ENCODE results near the gene LSM4.

LSM4 gene

GRCh38 chr19:18300930-18301717, 21.8 kb downstream of the LSM4 start:
- DNase-seq (ENCODE audit: low spot score in 2 of 2), result no peak
- H3K4me1 ChIP-seq, result peaks cover 11% of the 10 kb centered on the region
- no peaks in the 10 kb centered on the region for H3K9me3 ChIP-seq
- H3K27me3 ChIP-seq (ENCODE audit: low read depth), result no peaks in the 10 kb centered on the region
- H3K4me3 ChIP-seq, result no peak overlapping the region
- in situ Hi-C loops (cut with MboI; ENCODE audit: low sequenced_read_pairs), result no loop called here
- H3K36me3 ChIP-seq (replicated peaks), result no peaks in the 10 kb centered on the region

- peaks cover 3% of the 10 kb centered on the region for H3K4me1 ChIP-seq
- no peaks in the 10 kb centered on the region for H3K9me3 ChIP-seq
- no peak for DNase-seq (ENCODE audit: low spot score in 2 of 2)
- H3K27me3 ChIP-seq (ENCODE audit: low read depth), result no peaks in the 10 kb centered on the region
- no peak overlapping the region for H3K4me3 ChIP-seq
- in situ Hi-C loops (cut with MboI; ENCODE audit: low sequenced_read_pairs), result no loop called here
- no peaks in the 10 kb centered on the region for H3K36me3 ChIP-seq (replicated peaks)
Measured at GRCh38 chr19:18299654-18300053, 23.2 kb downstream of the LSM4 start.

DNA sequence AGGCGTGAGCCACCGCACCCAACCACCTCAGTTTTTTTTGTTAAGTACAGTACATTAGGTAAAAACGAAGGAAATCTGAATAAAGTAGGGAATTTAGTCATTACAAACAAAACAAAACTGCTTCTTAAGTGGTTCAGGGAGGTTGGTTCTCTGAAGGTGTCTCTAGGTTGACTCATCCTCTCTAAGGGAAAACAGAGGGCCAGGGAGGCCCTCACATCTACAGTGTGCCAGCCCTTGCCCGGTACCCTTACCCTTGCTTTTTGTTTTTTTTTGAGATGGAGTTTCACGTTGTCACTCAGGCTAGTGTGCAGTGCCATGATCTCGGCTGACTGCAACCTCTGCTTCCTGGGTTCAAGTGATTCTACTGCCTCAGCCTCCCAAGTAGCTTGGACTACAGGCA, 24.3 kb downstream of the LSM4 start:
- Histone ChIP-seq H3K36me3 (replicated peaks) (no peaks in the 10 kb centered on the region), H3K27me3 (ENCODE audit: low read depth) (no peaks in the 10 kb centered on the region), H3K4me1 (peaks cover 2% of the 10 kb centered on the region), H3K4me3 (no peak overlapping the region), H3K9me3 (no peaks in the 10 kb centered on the region)
- in situ Hi-C loops (cut with MboI; ENCODE audit: low sequenced_read_pairs), result no loop called here
- DNase-seq (ENCODE audit: low spot score in 2 of 2), result no peak

GRCh38 chr19:18297308-18297707, 25.6 kb downstream of the LSM4 start:
- no peaks in the 10 kb centered on the region for H3K9me3 ChIP-seq
- no peaks in the 10 kb centered on the region for H3K27me3 ChIP-seq (ENCODE audit: low read depth)
- no peak overlapping the region for H3K4me3 ChIP-seq
- in situ Hi-C loops (cut with MboI; ENCODE audit: low sequenced_read_pairs), result no loop called here
- no peak for DNase-seq (ENCODE audit: low spot score in 2 of 2)
- H3K4me1 ChIP-seq, result peaks cover 14% of the 10 kb centered on the region
- no peaks in the 10 kb centered on the region for H3K36me3 ChIP-seq (replicated peaks)

GRCh38 chr19:18295034-18295451, 27.8 kb downstream of the LSM4 start:
- in situ Hi-C loops (cut with MboI; ENCODE audit: low sequenced_read_pairs), result no loop called here
- H3K4me3 ChIP-seq, result no peak overlapping the region
- no peaks in the 10 kb centered on the region for H3K9me3 ChIP-seq
- H3K4me1 ChIP-seq, result peaks cover 26% of the 10 kb centered on the region
- no peak for DNase-seq (ENCODE audit: low spot score in 2 of 2)
- H3K27me3 ChIP-seq (ENCODE audit: low read depth), result no peaks in the 10 kb centered on the region
- H3K36me3 ChIP-seq (replicated peaks), result no peaks in the 10 kb centered on the region

DNA sequence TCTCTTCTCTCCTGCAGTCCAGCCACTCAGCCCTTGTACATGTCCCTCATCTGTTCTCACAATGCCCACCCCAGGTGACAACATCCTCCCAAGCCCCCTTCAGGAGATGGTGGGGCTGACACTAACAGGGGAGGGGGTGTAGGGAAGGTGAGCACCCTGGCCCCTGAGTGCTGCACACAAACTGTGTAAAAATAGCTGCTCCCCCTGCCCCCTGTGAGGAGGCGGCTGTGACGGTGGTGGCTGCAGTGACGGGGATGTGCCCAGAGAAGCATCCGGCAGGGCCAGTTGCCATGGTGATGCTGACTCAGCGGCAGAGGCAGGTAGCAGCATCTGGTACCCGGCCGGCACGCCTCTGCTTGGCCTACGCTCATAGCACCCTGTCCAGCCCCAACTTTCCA, 28.4 kb downstream of the LSM4 start:
- H3K9me3 ChIP-seq, result no peaks in the 10 kb centered on the region
- peaks cover 26% of the 10 kb centered on the region for H3K4me1 ChIP-seq
- in situ Hi-C loops (cut with MboI; ENCODE audit: low sequenced_read_pairs), result no loop called here
- H3K27me3 ChIP-seq (ENCODE audit: low read depth), result no peaks in the 10 kb centered on the region
- DNase-seq (ENCODE audit: low spot score in 2 of 2), result no peak
- no peaks in the 10 kb centered on the region for H3K36me3 ChIP-seq (replicated peaks)
- no peak overlapping the region for H3K4me3 ChIP-seq

DNA sequence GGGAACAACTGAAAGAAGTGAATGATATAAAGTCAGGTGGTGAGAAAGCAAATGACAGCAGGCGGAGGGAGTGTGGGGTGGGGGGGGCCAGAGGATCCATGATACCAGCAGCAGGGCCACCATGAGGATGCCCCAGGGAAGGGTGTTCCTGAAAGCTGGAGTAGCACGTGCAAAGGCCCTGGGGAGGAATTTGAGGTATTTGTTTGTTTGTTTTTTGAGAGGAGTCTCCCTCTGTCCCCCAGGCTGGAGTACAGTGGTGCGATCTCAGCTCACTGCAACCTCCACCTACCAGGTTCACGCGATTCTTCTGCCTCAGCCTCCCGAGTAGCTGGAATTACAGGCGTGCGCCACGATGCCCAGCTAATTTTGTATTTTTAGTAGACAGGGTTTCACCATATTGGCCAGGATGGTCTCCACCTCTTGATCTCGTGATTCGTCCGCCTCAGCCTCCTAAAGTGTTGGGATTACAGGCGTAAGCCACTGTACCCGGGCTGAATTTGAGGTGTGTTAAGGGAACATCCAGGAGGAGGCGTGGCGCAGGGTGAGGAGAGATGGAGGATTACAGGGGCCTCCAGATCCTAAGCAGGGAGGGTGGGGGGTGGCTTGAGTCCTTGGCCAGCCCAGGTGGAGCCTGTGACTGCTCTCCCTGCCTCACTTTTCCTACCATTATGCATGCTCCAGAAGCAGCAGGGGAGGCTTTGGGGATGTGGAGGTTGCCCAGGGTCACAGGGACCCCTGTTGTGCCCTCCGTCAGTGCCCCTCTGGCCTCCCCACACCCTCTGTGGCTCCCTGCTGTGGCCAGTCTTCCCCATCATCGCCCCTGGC, 29.0 kb downstream of the LSM4 start:
- H3K36me3 ChIP-seq (replicated peaks), result no peaks in the 10 kb centered on the region
- no peaks in the 10 kb centered on the region for H3K27me3 ChIP-seq (ENCODE audit: low read depth)
- H3K4me1 ChIP-seq, result peaks cover 26% of the 10 kb centered on the region
- no peak overlapping the region for H3K4me3 ChIP-seq
- DNase-seq (ENCODE audit: low spot score in 2 of 2), result no peak
- in situ Hi-C loops (cut with MboI; ENCODE audit: low sequenced_read_pairs), result no loop called here
- H3K9me3 ChIP-seq, result no peaks in the 10 kb centered on the region

GRCh38 chr19:18292810-18293641, 29.9 kb downstream of the LSM4 start:
- in situ Hi-C loops (cut with MboI; ENCODE audit: low sequenced_read_pairs), result no loop called here
- H3K4me3 ChIP-seq, result peak overlapping the region; percentile 44
- peaks cover 26% of the 10 kb centered on the region for H3K4me1 ChIP-seq
- peak; percentile 77 to 92 for DNase-seq (ENCODE audit: low spot score in 2 of 2)
- no peaks in the 10 kb centered on the region for H3K36me3 ChIP-seq (replicated peaks)
- no peaks in the 10 kb centered on the region for H3K9me3 ChIP-seq
- no peaks in the 10 kb centered on the region for H3K27me3 ChIP-seq (ENCODE audit: low read depth)

GRCh38 chr19:18292462-18292809, 30.4 kb downstream of the LSM4 start:
- Histone ChIP-seq H3K4me3 (peak overlapping the region; percentile 44), H3K9me3 (no peaks in the 10 kb centered on the region), H3K4me1 (peaks cover 26% of the 10 kb centered on the region), H3K27me3 (ENCODE audit: low read depth) (no peaks in the 10 kb centered on the region), H3K36me3 (replicated peaks) (no peaks in the 10 kb centered on the region)
- DNase-seq (ENCODE audit: low spot score in 2 of 2), result no peak
- in situ Hi-C loops (cut with MboI; ENCODE audit: low sequenced_read_pairs), result no loop called here

- DNase-seq (ENCODE audit: low spot score in 2 of 2), result peak; percentile 47 to 83
- in situ Hi-C loops (cut with MboI; ENCODE audit: low sequenced_read_pairs), result no loop called here
- H3K36me3 ChIP-seq (replicated peaks), result no peaks in the 10 kb centered on the region
- H3K27me3 ChIP-seq (ENCODE audit: low read depth), result no peaks in the 10 kb centered on the region
- H3K4me1 ChIP-seq, result peaks cover 26% of the 10 kb centered on the region
- H3K4me3 ChIP-seq, result peak overlapping the region; percentile 44
- no peaks in the 10 kb centered on the region for H3K9me3 ChIP-seq
Measured at GRCh38 chr19:18291590-18292461, 31.1 kb downstream of the LSM4 start.

GRCh38 chr19:18291019-18291524, 31.8 kb downstream of the LSM4 start:
- no peaks in the 10 kb centered on the region for H3K36me3 ChIP-seq (replicated peaks)
- no peaks in the 10 kb centered on the region for H3K27me3 ChIP-seq (ENCODE audit: low read depth)
- in situ Hi-C loops (cut with MboI; ENCODE audit: low sequenced_read_pairs), result no loop called here
- no peaks in the 10 kb centered on the region for H3K9me3 ChIP-seq
- peaks cover 26% of the 10 kb centered on the region for H3K4me1 ChIP-seq
- no peak for DNase-seq (ENCODE audit: low spot score in 2 of 2)
- peak overlapping the region; percentile 44 for H3K4me3 ChIP-seq

GRCh38 chr19:18290302-18291018, 32.4 kb downstream of the LSM4 start:
- H3K9me3 ChIP-seq, result no peaks in the 10 kb centered on the region
- DNase-seq (ENCODE audit: low spot score in 2 of 2), result no peak
- no peaks in the 10 kb centered on the region for H3K27me3 ChIP-seq (ENCODE audit: low read depth)
- in situ Hi-C loops (cut with MboI; ENCODE audit: low sequenced_read_pairs), result no loop called here
- no peak overlapping the region for H3K4me3 ChIP-seq
- no peaks in the 10 kb centered on the region for H3K36me3 ChIP-seq (replicated peaks)
- H3K4me1 ChIP-seq, result peaks cover 26% of the 10 kb centered on the region
